ENCODE measurements around the gene DDX47.

DNA sequence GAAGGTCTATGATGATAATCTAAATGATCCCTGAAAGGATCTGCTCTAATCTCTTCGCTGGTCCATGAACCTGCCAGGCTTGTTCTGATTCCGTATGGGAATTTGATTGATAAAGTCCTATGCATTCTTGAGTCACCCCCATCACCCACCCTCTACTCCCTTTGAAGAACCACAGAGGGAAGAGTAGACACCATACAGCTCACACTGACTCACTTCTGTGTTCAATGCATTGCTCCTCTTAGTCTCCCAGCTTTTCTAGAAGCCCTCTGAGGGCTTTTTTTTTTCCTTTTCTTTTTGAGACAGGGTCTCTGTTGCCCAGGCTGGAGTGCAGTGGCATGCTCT, 59.8 kb downstream of the DDX47 start:
- TF ChIP-seq, protein P1, sequence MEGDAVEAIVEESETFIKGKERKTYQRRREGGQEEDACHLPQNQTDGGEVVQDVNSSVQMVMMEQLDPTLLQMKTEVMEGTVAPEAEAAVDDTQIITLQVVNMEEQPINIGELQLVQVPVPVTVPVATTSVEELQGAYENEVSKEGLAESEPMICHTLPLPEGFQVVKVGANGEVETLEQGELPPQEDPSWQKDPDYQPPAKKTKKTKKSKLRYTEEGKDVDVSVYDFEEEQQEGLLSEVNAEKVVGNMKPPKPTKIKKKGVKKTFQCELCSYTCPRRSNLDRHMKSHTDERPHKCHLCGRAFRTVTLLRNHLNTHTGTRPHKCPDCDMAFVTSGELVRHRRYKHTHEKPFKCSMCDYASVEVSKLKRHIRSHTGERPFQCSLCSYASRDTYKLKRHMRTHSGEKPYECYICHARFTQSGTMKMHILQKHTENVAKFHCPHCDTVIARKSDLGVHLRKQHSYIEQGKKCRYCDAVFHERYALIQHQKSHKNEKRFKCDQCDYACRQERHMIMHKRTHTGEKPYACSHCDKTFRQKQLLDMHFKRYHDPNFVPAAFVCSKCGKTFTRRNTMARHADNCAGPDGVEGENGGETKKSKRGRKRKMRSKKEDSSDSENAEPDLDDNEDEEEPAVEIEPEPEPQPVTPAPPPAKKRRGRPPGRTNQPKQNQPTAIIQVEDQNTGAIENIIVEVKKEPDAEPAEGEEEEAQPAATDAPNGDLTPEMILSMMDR (IDR thresholded peaks at IDR 0.05; ENCODE audit: low read depth, low read length), result no peak
- TF ChIP-seq EZH2phosphoT487 (IDR thresholded peaks at IDR 0.05; ENCODE audit: low read depth), result no peak

Measured in OCI-LY3 (cell line).